OCI-LY1 (cell line): ENCODE results near the gene TMEM179.

Experiments
- CTCF ChIP-seq: fragments of 200-600 bp; sonication (generic), shearing (Covaris generic); IDR thresholded peaks from 2 replicates; pipeline ENCODE4 v1.5.1; 2017; ENCODE audit warnings: mild to moderate bottlenecking, antibody characterized with exemption, low read length, moderate library complexity, mixed read lengths
- EZH2 ChIP-seq: fragments of 200-600 bp; sonication (generic), shearing (Covaris generic); IDR thresholded peaks from 2 replicates; pipeline ENCODE4 v1.8.0; 2017; ENCODE audit warnings: borderline replicate concordance, mixed run types, mild to moderate bottlenecking, antibody characterized with exemption, low read length, moderate library complexity, mixed read lengths

DNA sequence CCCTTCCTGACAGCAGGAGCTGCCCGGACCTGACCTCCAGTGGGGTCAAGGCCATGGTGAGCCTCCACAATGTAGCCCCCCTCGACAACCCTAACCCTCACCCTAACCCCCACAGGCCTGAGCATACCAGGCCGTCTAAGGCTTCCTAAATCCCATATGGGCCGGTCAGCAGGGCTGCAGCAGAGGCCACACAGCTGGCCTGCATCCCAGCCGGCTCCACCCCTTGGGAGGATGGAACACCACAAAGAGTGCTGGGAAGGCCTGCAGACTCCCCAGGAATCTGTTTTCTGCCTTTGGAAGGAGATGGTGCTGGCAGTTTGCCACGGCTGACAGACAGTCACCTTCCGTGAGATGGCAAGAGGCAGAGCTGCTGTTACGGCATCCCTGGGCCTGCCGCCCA lies 2.8 kb downstream of the TMEM179 start:
- no peak for TF ChIP-seq CTCF
- no peak for TF ChIP-seq EZH2
